HG03064 (cell line): Measurements from ENCODE around the gene MATR3.
A peak's percentile ranks its signal among the peaks of the same experiment; 100 is the strongest.
"Not testable (repeated sequence)": the region's sequence is repeated elsewhere in the genome, so short reads cannot be mapped to it uniquely, and the experiment has no call there.

ENCODE experiments used
- ATAC-seq: cut with Tn5 transposase; IDR thresholded peaks from one replicate; pipeline ENCODE4 v1.9.1; 2021; ENCODE audit warnings: low read depth; ENCODE audit not compliant: unreplicated experiment

MATR3 gene, protein sequence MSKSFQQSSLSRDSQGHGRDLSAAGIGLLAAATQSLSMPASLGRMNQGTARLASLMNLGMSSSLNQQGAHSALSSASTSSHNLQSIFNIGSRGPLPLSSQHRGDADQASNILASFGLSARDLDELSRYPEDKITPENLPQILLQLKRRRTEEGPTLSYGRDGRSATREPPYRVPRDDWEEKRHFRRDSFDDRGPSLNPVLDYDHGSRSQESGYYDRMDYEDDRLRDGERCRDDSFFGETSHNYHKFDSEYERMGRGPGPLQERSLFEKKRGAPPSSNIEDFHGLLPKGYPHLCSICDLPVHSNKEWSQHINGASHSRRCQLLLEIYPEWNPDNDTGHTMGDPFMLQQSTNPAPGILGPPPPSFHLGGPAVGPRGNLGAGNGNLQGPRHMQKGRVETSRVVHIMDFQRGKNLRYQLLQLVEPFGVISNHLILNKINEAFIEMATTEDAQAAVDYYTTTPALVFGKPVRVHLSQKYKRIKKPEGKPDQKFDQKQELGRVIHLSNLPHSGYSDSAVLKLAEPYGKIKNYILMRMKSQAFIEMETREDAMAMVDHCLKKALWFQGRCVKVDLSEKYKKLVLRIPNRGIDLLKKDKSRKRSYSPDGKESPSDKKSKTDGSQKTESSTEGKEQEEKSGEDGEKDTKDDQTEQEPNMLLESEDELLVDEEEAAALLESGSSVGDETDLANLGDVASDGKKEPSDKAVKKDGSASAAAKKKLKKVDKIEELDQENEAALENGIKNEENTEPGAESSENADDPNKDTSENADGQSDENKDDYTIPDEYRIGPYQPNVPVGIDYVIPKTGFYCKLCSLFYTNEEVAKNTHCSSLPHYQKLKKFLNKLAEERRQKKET

DNA sequence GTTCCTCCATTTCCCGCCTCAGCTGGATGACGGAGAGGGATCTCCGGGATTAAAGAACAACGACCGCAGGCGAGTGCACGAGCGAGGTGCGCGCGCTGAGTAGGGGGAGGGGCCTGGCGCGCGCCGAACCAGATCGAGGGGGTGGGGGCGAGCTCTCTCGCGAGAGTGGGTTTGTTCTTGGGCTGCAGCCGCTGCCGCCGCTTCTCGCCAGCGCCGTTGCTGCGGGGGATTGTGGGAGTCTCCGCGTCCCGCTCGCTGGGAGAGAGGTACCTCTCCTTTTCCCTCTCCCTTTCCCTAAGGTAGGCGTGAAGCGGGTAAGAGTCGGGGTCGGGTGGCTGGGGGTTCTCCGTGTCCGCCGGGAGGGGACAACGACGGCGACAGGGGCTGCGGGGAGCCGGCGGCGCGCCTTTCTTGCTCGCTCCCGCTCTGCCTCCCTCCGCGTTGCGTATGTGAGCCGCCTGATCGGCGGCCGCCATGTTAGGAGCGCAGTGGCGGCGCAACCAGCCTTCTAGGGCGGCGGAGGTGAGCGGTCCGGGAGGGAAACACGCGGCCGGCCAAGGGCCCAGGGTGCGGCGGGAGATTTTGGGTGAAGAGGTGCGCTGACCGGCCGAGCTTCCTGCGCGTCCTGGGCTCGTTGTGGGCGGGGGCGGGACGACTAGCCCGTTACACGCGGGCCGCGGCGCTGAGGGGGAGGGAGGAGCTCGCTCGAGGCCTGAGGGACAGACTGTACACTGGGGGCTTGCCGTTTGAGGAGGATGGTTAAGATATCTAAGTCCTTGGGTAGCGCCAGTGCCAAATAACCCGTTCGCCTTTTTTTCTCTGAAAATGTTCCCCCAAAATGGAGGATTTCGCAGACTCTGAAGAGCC, at the start of gene MATR3:
MATR3 (plus strand) TSS at position 234 of the 867 bp plus-strand sequence. CDS start 13,676 bp downstream, outside the sequence.
- peak; percentile 78 for ATAC-seq

DNA sequence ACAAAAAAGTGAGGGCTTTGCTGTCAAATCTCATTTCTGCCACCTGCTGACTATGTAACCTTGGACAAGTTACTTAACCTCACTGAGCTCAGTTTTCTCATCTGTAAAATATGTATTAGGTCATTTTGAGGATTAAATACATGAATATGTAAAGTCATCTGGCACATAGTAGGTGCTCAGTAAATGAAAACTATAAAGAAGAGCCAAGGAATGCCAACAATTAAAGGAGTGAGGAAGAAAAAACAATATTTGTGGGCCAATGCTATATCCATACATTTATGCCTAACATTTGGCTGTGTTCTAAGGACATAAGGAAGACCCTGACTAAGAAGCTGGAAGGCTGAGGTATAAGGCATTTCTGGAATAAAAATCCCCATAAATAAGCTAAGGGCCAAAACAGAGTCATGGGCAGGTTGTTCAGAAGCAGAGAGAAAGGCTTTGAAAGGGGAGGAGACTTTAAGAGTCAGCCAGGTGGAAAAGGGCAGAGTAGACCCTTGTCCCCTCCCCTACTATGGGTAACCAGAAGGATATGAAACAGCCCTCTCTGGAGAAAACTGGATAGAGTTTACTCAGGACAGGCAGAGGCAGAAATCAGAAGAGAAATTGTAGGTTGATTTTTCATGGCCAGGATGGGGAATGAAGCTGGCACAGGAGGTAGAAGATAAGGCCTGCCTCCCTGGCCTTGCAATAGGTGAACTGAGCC, 47.8 kb upstream of the MATR3 start:
- ATAC-seq: no peak

DNA sequence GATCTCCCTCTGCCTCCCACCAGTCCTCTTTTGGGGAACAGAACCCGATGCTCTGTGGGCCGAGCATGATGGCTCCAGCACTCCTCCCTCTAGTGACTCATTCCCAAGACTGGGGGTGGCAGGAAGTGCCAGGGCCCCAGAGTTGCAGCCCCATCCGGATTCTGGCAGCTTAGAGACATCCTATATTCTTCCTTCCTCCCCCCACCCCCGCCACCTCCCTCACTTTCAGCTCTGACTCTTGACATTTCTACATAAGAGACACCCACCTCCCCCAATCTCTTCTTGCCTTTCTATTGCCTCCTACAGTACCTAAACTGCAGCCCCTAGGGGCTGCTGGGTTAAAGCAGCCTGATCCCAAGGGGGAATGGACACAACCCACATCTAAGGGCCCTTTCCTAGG, 47.1 kb upstream of the MATR3 start:
- no peak for ATAC-seq

DNA sequence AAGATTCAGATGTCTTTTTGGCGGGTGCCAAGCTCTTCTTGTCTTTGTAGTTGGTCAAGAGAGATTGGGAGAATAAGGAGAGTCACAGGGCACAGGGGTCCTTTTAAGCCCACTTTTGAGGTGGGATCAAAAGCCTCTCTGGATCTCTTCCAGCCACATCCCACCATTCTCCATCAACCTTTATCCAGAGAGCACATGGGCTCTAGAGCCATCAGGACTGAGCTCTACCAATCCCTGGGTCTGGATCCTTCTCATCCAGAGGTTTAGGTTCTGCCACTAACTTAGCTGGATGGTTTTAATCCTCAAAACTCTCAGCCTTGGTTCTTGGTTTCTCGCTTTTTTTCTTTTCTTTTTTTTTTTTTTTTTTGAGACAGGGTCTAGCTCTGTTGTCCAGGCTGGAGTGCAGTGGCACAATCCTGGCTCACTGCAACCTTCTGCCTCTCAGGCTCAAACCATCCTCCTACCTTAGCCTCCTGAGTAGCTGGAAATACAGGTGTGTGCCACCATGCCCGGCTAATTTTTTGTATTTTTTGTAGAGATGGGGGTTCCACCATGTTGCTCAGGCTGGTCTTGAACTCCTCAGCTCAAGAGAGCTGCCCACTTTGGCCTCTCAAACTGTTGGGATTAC, 44.6 kb upstream of the MATR3 start:
- no peak for ATAC-seq

DNA sequence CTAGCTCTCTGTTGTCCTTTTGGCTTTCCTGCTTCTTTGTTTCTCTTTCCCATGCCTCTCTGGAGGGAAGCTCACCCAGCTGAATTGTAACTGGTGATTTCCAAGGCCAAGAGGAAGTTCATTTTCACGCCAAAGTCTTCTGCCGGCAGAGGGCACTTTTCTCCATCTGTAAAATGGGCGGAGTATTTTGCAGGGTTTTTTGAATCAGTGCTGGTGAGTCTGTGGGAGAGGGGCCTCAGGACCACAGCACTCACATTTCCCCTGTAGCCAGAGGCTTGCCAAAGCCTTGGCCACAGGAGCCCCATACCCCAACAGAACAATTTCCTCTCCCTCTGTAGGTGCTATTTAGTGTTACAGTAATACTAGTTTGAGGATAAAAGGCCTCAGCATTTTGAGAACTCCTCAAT, 42.3 kb upstream of the MATR3 start:
- ATAC-seq: no peak

DNA sequence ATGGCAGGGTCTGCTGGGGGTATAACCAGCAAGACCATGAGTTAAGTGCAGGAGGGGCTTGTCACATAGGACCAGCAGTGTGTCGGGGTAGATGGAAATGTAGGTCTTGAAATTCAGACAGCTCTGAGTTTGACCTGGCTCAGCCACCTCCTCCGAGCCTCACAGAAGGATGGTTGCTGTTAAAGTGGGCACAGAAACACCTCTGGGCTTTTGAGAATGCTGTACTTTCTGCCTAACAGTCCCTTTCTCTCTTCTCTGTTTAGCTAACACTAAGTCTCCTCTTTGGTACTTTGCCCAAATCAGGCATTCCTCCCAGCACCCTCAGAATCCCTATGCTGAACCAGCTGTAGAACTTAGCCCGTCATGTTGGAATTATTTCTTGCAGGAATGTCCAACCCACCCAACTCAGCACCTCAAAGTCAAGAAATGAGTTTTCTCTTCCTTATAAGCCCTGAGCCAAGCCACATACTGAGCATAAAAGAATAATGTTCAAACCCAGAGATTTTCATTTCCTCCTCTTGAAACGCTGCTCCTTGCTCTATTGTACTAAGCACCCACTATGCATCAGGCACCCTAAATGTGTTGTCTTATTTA, 41.7 kb upstream of the MATR3 start:
- ATAC-seq: no peak

DNA sequence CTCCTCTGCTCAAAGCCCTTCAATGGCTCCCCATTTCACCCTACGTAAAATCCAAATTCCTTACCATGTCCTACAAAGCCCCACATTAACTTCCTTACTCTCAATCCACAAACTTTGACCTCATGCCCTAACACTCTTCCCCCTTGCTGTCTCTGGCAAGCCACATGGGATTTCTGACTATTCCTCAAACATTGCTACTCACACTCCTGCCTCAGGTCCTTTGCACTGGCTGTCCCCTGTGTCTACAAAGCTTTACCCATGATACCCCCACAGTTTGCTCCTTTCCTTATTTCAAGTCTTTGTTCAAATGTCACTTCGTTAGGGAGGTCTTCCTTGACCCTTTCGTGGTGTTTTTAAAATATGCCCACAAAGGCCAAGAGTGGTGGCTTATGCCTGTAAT, 40.4 kb upstream of the MATR3 start:
- no peak for ATAC-seq

DNA sequence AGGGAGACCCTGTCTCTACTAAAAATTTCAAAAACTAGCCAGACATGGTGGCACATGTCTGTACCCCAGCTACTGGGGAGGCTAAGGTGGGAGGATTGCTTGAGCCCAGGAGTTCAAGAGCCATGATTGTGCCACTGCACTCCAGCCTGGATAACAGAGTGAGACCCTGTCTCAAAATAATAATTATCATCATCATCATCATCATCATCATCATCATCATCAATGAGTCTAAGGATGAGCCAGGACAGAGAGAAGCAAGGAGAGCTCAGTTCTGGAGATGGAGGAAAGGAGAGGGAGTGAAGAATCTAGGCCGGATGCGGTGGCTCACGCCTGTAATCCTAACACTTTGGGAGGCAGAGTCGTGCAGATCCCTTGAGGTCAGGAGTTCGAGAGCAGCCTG, 36.7 kb upstream of the MATR3 start:
- ATAC-seq: no peak

DNA sequence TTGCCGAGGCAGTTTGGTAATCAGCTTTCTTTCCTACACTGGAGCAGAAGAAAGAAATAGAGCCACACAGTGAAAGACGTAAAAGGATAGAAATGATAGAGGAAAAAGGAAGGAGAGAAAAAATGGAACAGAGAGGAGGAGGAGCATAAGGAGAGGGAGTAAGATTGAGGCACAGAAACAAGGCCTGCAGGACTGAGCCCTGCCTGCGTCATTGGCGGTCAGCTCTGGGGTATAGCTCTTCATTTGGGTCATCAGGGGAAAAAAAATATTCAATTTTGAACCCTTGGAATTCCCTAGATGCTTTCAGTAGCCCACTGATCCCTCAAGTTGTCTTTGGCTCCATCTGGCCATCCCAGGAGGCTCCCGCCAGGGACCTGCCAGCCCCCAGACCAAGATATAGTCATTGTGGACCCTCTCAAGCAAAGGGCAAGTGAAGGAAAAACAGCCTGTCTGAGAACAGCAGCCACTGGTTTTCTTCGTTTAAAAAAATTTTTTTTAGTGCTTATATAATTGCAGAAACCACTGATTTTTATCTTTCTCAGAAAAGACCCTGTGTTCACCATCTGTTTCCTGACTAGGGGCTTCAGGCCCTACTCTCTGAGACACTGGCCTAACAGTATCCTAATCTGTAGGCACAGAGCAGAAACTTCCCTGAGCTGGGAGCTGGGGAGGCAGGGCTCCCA, 31.3 kb upstream of the MATR3 start:
- ATAC-seq: no peak

DNA sequence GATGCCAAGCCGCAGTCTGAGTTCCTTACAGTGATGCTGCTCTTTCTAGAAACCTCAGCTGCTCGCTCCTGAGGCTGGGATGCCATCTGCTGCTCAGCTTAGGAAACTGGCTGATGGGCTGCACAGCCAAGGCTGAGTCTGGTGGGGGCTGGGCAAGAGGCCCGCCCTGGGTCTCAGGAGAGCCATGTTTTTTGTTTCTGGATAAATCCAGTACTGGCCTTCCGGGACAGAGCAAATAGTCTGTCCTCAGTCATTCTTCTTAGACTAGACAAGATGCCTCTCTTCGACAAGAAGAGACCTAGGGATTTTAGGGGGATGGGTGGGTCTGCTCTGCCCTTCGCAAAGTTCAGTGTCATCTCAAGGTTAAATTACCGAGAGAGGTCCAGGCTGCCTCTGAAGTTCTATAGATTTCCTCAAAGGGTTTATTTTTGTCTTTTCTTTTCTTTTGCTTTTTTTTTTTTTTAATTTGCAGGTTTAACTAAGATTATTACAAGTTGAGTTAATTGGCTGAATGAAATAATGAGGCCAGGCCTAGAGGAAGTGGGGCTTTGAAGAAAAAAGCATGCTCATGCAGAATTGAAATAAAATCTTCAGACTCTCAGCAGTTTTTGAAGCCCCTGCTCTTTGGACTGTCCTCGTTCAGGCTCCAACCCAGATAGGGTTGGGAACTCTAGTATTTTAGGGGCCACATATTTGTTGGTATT, 30.6 kb upstream of the MATR3 start:
- ATAC-seq: peak; percentile 78

DNA sequence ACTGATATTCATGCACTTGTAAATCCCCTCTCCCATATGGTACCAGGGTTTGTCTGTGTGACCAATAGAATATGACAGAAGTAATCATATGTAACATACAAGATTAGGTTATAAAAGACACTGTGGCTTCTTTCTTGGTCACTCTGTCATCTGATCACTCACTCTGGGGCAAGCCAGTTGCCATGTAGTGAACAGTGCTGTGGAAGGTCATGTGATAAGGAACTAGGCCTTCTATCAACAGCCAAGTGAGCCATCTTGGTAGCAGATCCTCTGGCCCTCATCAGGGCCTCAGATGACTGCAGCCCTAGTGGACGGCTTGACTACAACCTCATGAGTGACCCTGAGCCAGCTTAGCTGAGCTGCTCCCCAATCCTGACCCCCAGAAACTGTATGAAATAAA, 30.0 kb upstream of the MATR3 start:
- no peak for ATAC-seq

DNA sequence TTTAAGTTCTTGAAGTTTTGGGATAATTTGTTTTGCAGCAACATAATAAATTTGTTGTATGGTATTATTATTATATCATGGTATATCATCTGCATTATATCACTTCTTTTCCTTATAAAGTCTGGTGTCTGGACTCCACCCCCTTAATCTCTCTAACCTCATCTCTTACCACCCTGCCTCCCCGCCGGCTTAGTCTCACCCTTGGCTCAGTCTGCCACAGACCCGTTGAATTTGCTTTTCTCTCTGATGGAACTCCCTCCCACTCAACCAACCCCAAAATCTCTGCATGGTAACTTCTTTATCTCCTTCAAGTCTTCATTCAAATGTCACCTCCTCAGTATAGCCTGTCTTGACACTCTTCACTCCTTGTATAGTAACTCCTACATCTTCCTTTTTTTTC, 29.6 kb upstream of the MATR3 start:
- no peak for ATAC-seq

DNA sequence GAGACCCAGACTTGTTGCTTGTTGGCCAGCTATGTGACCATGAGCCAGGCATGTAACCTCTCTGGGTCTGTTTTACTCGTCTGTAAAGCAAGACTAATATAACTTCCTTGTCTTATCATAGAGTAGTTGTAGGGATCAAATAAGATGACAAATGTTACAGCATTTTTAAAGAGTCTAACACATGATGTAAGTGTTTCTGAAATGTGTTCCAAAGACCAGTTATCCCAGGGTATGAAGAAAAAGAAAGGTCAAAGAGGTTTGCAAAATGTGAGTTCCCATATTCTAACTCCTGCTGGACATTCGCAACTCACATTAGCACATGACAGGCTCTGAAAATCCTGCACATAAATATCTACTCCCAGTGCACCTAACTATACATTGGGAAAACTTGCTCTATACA, 28.5 kb upstream of the MATR3 start:
- ATAC-seq: no peak

DNA sequence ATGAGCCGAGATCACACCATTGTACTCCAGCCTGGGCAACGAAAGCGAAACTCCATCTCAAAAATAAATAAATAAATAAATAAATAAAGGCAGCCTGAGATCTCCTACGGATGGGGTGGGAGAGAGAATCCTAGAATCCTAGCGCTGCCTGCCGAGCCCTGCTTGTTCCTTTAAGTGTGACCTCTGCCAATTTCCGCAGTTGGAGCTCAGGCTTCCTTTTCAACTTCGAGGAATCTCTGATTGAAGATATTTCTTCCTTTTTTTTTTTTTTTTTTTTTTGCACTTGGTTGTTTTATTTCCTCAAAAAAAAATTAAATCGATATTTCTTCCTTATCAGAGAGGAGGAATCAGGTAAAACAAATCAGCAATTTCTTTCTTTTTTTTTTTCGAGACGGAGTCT, 27.3 kb upstream of the MATR3 start:
- no peak for ATAC-seq

DNA sequence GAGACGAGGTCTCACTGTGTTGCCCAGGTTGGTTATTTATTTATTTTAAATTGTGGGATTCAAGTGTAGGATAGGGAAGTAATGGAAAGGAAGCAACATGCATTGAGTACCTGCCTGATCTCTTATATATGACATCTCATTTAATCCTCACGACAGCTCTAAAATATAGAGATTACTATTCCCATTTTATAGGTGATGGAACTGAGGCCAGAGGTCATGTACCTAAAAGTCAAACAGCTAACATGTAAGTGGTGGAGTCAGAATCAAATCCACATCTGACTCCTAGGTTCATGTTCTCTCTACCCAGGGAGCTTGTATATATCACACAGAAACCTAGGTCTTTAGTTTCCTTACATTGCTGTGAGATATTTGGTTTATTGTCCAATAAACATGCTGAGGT, 26.1 kb upstream of the MATR3 start:
- no peak for ATAC-seq

DNA sequence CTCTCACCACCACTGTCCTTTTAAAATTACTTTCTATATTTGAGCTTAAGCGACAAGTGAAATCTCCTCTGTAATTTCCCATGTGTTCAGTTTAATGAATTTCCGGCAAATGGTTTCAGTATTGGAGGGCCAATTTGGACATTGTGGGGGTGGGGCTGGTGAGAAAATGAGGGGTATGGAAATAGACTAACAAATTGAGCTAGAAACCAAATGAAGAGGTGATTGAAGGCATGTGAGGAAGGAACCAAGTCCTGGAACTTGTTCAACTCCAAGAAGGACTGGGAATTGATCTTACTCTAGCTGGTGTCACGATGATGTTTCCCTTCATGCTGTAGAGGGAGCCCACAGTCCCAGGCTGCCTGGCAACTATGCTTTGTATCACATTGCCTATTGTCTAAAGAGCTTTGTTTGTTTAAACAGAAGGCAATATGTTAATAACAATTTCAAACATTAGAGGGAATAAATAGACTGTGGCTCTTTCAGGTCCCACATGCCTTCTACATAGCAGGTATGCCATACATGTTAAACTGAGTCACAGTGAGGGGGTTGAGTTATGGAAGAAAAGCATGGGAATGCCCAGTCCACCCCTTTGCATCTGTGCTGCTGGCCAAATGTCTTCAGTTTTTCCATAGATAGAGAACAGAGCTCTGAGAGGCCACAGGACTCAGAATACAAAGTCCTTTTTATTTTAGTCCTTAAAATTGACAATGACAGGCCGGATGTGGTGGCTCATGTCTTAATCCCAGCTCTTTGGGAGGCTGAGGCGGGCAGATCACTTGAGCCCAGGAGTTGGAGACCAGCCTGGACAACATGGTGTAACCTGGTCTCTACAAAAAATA, 25.0 kb upstream of the MATR3 start:
- ATAC-seq: no peak

DNA sequence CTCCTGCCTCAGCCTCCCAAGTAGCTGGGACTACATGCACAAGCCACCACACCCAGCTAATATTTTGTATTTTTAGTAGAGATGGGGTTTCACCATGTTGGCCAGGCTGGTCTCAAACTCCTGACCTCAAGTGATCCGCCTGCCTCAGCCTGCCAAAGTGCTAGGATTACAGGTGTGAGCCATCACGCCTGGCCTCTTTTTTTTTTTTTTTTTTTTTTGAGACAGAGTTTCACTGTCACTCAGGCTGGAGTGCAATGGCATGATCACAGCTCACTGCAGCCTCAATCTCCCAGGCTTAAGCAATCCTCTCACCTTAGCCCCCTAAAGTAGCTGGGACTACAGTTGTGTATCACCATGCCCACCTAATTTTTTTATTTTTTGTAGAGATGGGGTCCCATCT, 22.8 kb upstream of the MATR3 start:
- ATAC-seq: not testable (repeated sequence)
